ENCODE data around the gene EEF2K.
"Not testable (repeated sequence)": the region's sequence is repeated elsewhere in the genome, so short reads cannot be mapped to it uniquely, and the experiment has no call there.

EEF2K gene

GRCh38 chr16:22297114-22297870, 91.2 kb downstream of the EEF2K start, which contains the start of gene POLR3E:
Gene POLR3E (plus strand): TSS chr16:22297409. CDS start chr16:22302969, 5,560 bp downstream.
- peak; percentile 100 for DNase-seq

- DNase-seq, result peak; percentile 99
Observed at GRCh38 chr16:22297871-22298733, 92.0 kb downstream of the EEF2K start.

GRCh38 chr16:22299036-22299435, 93.0 kb downstream of the EEF2K start:
- DNase-seq, result no peak

GRCh38 chr16:22300427-22301071, 94.5 kb downstream of the EEF2K start:
- DNase-seq, result peak; percentile 55

- DNase-seq, result not testable (repeated sequence)
Observed at GRCh38 chr16:22301423-22301822, 95.3 kb downstream of the EEF2K start.

- no peak for DNase-seq
Observed at GRCh38 chr16:22302776-22303363, 96.8 kb downstream of the EEF2K start.

- no peak for DNase-seq
Observed at GRCh38 chr16:22304411-22304810, 98.3 kb downstream of the EEF2K start.

GRCh38 chr16:22306788-22307187, 100.7 kb downstream of the EEF2K start:
- DNase-seq, result no peak

GRCh38 chr16:22307838-22308237, 101.8 kb downstream of the EEF2K start:
- DNase-seq, result no peak

GRCh38 chr16:22308824-22309520, 102.9 kb downstream of the EEF2K start:
- DNase-seq, result no peak

GRCh38 chr16:22311520-22311919, 105.4 kb downstream of the EEF2K start:
- DNase-seq, result no peak

- DNase-seq, result no peak
Observed at GRCh38 chr16:22312897-22313781, 107.1 kb downstream of the EEF2K start.

- DNase-seq, result no peak
Observed at GRCh38 chr16:22313876-22314470, 107.9 kb downstream of the EEF2K start.

- DNase-seq, result peak; percentile 60
Observed at GRCh38 chr16:22314661-22315626, 108.9 kb downstream of the EEF2K start.

GRCh38 chr16:22315979-22316378, 109.9 kb downstream of the EEF2K start:
- DNase-seq, result no peak

GRCh38 chr16:22316411-22316811, 110.3 kb downstream of the EEF2K start:
- no peak for DNase-seq

GRCh38 chr16:22317001-22317530, 111.0 kb downstream of the EEF2K start:
- DNase-seq, result no peak

GRCh38 chr16:22317625-22318024, 111.5 kb downstream of the EEF2K start:
- DNase-seq, result no peak

GRCh38 chr16:22318690-22319358, 112.7 kb downstream of the EEF2K start:
- DNase-seq, result no peak
